NCI-H524 (cell line): ENCODE results near the gene DYDC1.
"Not testable (repeated sequence)": the region's sequence is repeated elsewhere in the genome, so short reads cannot be mapped to it uniquely, and the experiment has no call there.

Experiments used
- DNase-seq, 2 experiments: peaks; one replicate each; lab custom pipeline; 2025; lab: John Stamatoyannopoulos, UW

DYDC1 gene

GRCh38 chr10:80344276-80344675, 12.3 kb downstream of the DYDC1 start:
- no peak for DNase-seq

- DNase-seq, result no peak
Observed at GRCh38 chr10:80333983-80334382, 22.6 kb downstream of the DYDC1 start.

GRCh38 chr10:80324891-80325364, 31.6 kb downstream of the DYDC1 start:
- peak in 1 of 2 experiments; percentile 39 for DNase-seq

GRCh38 chr10:80324086-80324485, 32.5 kb downstream of the DYDC1 start:
- peak in 1 of 2 experiments; percentile 51 for DNase-seq

- DNase-seq, result no peak
Observed at GRCh38 chr10:80323311-80323710, 33.2 kb downstream of the DYDC1 start.

- no peak for DNase-seq
Observed at GRCh38 chr10:80322711-80323110, 33.8 kb downstream of the DYDC1 start.

- no peak for DNase-seq
Observed at GRCh38 chr10:80322158-80322557, 34.4 kb downstream of the DYDC1 start.

- no peak for DNase-seq
Observed at GRCh38 chr10:80321183-80321582, 35.4 kb downstream of the DYDC1 start.

GRCh38 chr10:80320377-80320776, 36.2 kb downstream of the DYDC1 start:
- no peak for DNase-seq

- DNase-seq, result no peak
Observed at GRCh38 chr10:80319725-80320290, 36.7 kb downstream of the DYDC1 start.

GRCh38 chr10:80319318-80319717, 37.2 kb downstream of the DYDC1 start:
- DNase-seq, result no peak

- DNase-seq, result no peak
Observed at GRCh38 chr10:80318742-80319141, 37.8 kb downstream of the DYDC1 start.

GRCh38 chr10:80315391-80315790, 41.2 kb downstream of the DYDC1 start:
- no peak for DNase-seq

- no peak for DNase-seq
Observed at GRCh38 chr10:80313523-80313922, 43.0 kb downstream of the DYDC1 start.

GRCh38 chr10:80305989-80306388, 50.6 kb downstream of the DYDC1 start:
- not testable (repeated sequence) for DNase-seq

GRCh38 chr10:80296942-80297341, 59.6 kb downstream of the DYDC1 start:
- no peak for DNase-seq

GRCh38 chr10:80292607-80293239, 63.8 kb downstream of the DYDC1 start:
- DNase-seq, result no peak

GRCh38 chr10:80290474-80291220, 65.9 kb downstream of the DYDC1 start:
- DNase-seq, result no peak

- no peak for DNase-seq
Observed at GRCh38 chr10:80289451-80290287, 66.9 kb downstream of the DYDC1 start, which contains the start of gene MAT1A. MAT1A (minus strand) TSS chr10:80289658; CDS start chr10:80289423, 235 bp downstream.

GRCh38 chr10:80288849-80289248, 67.7 kb downstream of the DYDC1 start:
- no peak for DNase-seq
